Neural cell (in vitro differentiated cells): ENCODE data around the gene KIAA0513. TPM values are rescaled to one million over a fixed set of nuclear protein-coding genes. Genes with fewer than 3 reads are reported as not detected.

Source experiments
- H2AFZ ChIP-seq: fragments of 200-600, 300-800 bp; sonication (generic), shearing (Covaris generic); 2 replicates; pipeline ENCODE4 v1.6.0; 2014; ENCODE audit warnings: low read depth, mild to moderate bottlenecking, antibody characterized with exemption, low read length, moderate library complexity
- H3F3A ChIP-seq: fragments of 200-600 bp; shearing (Covaris generic); 2 replicates; pipeline ENCODE4 v1.6.1; 2016; ENCODE audit warnings: mild to moderate bottlenecking, moderate library complexity, mixed read lengths, antibody characterized with exemption, low read length; ENCODE audit not compliant: insufficient read depth, poor library complexity, severe bottlenecking
- H3K27ac ChIP-seq: fragments of 200-600, 300-800 bp; sonication (generic), shearing (Covaris generic); 2 replicates; pipeline ENCODE4 v1.5.1; 2014; ENCODE audit warnings: mild to moderate bottlenecking, low read length, moderate library complexity
- H3K27me3 ChIP-seq: fragments of 300-800, 200-600 bp; sonication (generic), shearing (Covaris generic); 2 replicates; pipeline ENCODE4 v1.6.0; 2014; ENCODE audit warnings: mild to moderate bottlenecking, low read depth, low read length, moderate library complexity; ENCODE audit not compliant: insufficient read depth
- H3K36me3 ChIP-seq: fragments of 300-800, 200-600 bp; sonication (generic), shearing (Covaris generic); 2 replicates; pipeline ENCODE4 v1.5.1; 2014; ENCODE audit warnings: mild to moderate bottlenecking, antibody characterized with exemption, low read length, moderate library complexity; ENCODE audit not compliant: insufficient read depth
- H3K4me2 ChIP-seq: fragments of 300-800, 200-600 bp; sonication (generic), shearing (Covaris generic); 2 replicates; pipeline ENCODE4 v1.6.0; 2014; ENCODE audit warnings: mild to moderate bottlenecking, low read length
- H3K4me3 ChIP-seq: fragments of 300-800, 200-600 bp; sonication (generic), shearing (Covaris generic); 2 replicates; pipeline ENCODE4 v1.5.1; 2014; ENCODE audit warnings: mild to moderate bottlenecking, low read length, moderate library complexity
- H3K79me2 ChIP-seq: fragments of 200-600 bp; shearing (Covaris generic); replicated peaks from 2 replicates; pipeline ENCODE4 v1.6.0; 2014; ENCODE audit warnings: mild to moderate bottlenecking, low read length, moderate library complexity; ENCODE audit not compliant: insufficient read depth
- H3K9ac ChIP-seq: fragments of 300-800, 200-600 bp; sonication (generic), shearing (Covaris generic); 2 replicates; pipeline ENCODE4 v1.6.1; 2016; ENCODE audit warnings: mild to moderate bottlenecking, low read length, mixed read lengths
- H3K9me2 ChIP-seq: fragments of 200-600 bp; shearing (Covaris generic); 2 replicates; pipeline ENCODE4 v1.6.1; 2016; ENCODE audit warnings: mild to moderate bottlenecking, low read length, mixed read lengths; ENCODE audit not compliant: insufficient read depth
- H3K9me3 ChIP-seq: fragments of 200-600, 300-800 bp; sonication (generic), shearing (Covaris generic); 2 replicates; pipeline ENCODE4 v1.6.1; 2016; ENCODE audit warnings: mild to moderate bottlenecking, mixed run types, low read length, moderate library complexity, mixed read lengths
- H4K20me1 ChIP-seq: fragments of 200-600 bp; shearing (Covaris generic); 2 replicates; pipeline ENCODE4 v1.6.1; 2016; ENCODE audit warnings: mild to moderate bottlenecking, mixed run types; ENCODE audit not compliant: insufficient read depth
- EP300 ChIP-seq: fragments of 450-650 bp; conservative IDR thresholded peaks from 2 replicates; pipeline ENCODE4 v1.6.1; 2014; ENCODE audit warnings: antibody characterized with exemption, mild to moderate bottlenecking, moderate library complexity; ENCODE audit not compliant: poor library complexity, severe bottlenecking
- EZH2 ChIP-seq: fragments of 200-600, 300-800 bp; shearing (Covaris generic), sonication (generic); IDR thresholded peaks from 2 replicates; pipeline ENCODE4 v1.6.1; 2014; ENCODE audit warnings: antibody characterized with exemption, low read length, borderline replicate concordance, mild to moderate bottlenecking; ENCODE audit not compliant: insufficient read depth, poor library complexity, severe bottlenecking
- MXI1 ChIP-seq: fragments of 450-650 bp; conservative IDR thresholded peaks from 2 replicates; pipeline ENCODE4 v1.6.1; 2014; ENCODE audit warnings: antibody characterized with exemption, mild to moderate bottlenecking; ENCODE audit not compliant: poor library complexity, severe bottlenecking
- POLR2AphosphoS5 ChIP-seq: IDR thresholded peaks from 2 replicates; pipeline ENCODE4 v1.6.1; 2012
- RAD21 ChIP-seq: fragments of 450-650 bp; conservative IDR thresholded peaks from 2 replicates; pipeline ENCODE4 v1.6.1; 2014; ENCODE audit warnings: antibody characterized with exemption, mild to moderate bottlenecking, moderate library complexity
- SMC3 ChIP-seq: fragments of 450-650 bp; conservative IDR thresholded peaks from 2 replicates; pipeline ENCODE4 v1.6.1; 2014; ENCODE audit warnings: antibody characterized with exemption, mild to moderate bottlenecking, moderate library complexity; ENCODE audit not compliant: poor library complexity
- TAF1 ChIP-seq: IDR thresholded peaks from 2 replicates; pipeline ENCODE4 v1.6.1; 2012; ENCODE audit warnings: low read depth
- polyA plus RNA-seq: library from polyadenylated mRNA; depleted of rRNA; stranded (reverse); fragments of >200 nt; gene quantifications from 2 replicates; pipeline ENCODE4 v1.2.3, GENCODE V29; 2014
- TF ChIP-seq, protein P1 (sequence below): fragments of 450-650 bp; IDR thresholded peaks from 2 replicates; pipeline ENCODE4 v1.5.1; 2014; ENCODE audit warnings: antibody characterized with exemption, mild to moderate bottlenecking, moderate library complexity; ENCODE audit not compliant: poor library complexity, severe bottlenecking
- TF ChIP-seq, protein P2 (sequence below): IDR thresholded peaks from 2 replicates; pipeline ENCODE4 v1.6.1; 2012; ENCODE audit warnings: borderline replicate concordance

KIAA0513 gene
- polyA plus RNA-seq, 1 donor from 2014 or later = 18.9 TPM

GRCh38 chr16:85126705-85127378, 99.2 kb downstream of the KIAA0513 start:
- H3K27me3 ChIP-seq = no peaks in the 10 kb centered on the region
- no peak overlapping the region for H3K27ac ChIP-seq
- TF ChIP-seq EP300 = no peak
- H3K9me2 ChIP-seq = no peaks in the 10 kb centered on the region
- H3K9me3 ChIP-seq = no peaks in the 10 kb centered on the region
- no peak overlapping the region for H3K9ac ChIP-seq
- no peaks in the 10 kb centered on the region for H4K20me1 ChIP-seq
- H3K79me2 ChIP-seq = no peaks in the 10 kb centered on the region
- H2AFZ ChIP-seq = no peak overlapping the region
- no peaks in the 10 kb centered on the region for H3K36me3 ChIP-seq
- H3F3A ChIP-seq = no peaks in the 10 kb centered on the region
- no peak overlapping the region for H3K4me2 ChIP-seq
- no peak overlapping the region for H3K4me3 ChIP-seq

DNA sequence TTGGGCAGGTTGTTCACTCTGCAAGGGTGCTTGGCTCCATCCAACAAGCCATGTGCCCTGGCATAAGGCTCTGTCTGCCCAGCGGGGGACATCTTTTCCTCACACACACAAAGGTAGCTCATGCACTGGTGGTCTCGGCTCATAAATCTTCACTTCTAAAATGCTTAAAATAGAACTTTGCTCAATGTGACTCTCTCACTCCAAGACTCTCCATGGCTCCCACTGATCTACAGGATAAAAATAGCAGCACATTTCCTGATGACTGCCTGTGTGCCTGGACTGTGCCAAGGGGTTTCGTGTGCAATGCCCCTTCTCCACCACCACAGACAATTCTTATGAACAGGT, 99.8 kb downstream of the KIAA0513 start:
- Histone ChIP-seq H3F3A (no peaks in the 10 kb centered on the region), H3K79me2 (no peaks in the 10 kb centered on the region), H3K27me3 (no peaks in the 10 kb centered on the region), H3K27ac (no peak overlapping the region), H4K20me1 (no peaks in the 10 kb centered on the region), H3K4me2 (no peak overlapping the region), H2AFZ (no peak overlapping the region), H3K36me3 (no peaks in the 10 kb centered on the region), H3K4me3 (no peak overlapping the region), H3K9me3 (no peaks in the 10 kb centered on the region), H3K9me2 (no peaks in the 10 kb centered on the region), H3K9ac (no peak overlapping the region)
- TF ChIP-seq, protein P1, sequence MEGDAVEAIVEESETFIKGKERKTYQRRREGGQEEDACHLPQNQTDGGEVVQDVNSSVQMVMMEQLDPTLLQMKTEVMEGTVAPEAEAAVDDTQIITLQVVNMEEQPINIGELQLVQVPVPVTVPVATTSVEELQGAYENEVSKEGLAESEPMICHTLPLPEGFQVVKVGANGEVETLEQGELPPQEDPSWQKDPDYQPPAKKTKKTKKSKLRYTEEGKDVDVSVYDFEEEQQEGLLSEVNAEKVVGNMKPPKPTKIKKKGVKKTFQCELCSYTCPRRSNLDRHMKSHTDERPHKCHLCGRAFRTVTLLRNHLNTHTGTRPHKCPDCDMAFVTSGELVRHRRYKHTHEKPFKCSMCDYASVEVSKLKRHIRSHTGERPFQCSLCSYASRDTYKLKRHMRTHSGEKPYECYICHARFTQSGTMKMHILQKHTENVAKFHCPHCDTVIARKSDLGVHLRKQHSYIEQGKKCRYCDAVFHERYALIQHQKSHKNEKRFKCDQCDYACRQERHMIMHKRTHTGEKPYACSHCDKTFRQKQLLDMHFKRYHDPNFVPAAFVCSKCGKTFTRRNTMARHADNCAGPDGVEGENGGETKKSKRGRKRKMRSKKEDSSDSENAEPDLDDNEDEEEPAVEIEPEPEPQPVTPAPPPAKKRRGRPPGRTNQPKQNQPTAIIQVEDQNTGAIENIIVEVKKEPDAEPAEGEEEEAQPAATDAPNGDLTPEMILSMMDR = no peak
- TF ChIP-seq SMC3 (no peak), EZH2 (no peak), RAD21 (no peak), MXI1 (no peak), POLR2AphosphoS5 (no peak), TAF1 (no peak), EP300 (no peak)
- TF ChIP-seq, protein P2, sequence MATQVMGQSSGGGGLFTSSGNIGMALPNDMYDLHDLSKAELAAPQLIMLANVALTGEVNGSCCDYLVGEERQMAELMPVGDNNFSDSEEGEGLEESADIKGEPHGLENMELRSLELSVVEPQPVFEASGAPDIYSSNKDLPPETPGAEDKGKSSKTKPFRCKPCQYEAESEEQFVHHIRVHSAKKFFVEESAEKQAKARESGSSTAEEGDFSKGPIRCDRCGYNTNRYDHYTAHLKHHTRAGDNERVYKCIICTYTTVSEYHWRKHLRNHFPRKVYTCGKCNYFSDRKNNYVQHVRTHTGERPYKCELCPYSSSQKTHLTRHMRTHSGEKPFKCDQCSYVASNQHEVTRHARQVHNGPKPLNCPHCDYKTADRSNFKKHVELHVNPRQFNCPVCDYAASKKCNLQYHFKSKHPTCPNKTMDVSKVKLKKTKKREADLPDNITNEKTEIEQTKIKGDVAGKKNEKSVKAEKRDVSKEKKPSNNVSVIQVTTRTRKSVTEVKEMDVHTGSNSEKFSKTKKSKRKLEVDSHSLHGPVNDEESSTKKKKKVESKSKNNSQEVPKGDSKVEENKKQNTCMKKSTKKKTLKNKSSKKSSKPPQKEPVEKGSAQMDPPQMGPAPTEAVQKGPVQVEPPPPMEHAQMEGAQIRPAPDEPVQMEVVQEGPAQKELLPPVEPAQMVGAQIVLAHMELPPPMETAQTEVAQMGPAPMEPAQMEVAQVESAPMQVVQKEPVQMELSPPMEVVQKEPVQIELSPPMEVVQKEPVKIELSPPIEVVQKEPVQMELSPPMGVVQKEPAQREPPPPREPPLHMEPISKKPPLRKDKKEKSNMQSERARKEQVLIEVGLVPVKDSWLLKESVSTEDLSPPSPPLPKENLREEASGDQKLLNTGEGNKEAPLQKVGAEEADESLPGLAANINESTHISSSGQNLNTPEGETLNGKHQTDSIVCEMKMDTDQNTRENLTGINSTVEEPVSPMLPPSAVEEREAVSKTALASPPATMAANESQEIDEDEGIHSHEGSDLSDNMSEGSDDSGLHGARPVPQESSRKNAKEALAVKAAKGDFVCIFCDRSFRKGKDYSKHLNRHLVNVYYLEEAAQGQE = no peak
